ENCODE results near the gene ANKS1A.
A peak's percentile ranks its signal among the peaks of the same experiment; 100 is the strongest.
"Not testable (repeated sequence)": the region's sequence is repeated elsewhere in the genome, so short reads cannot be mapped to it uniquely, and the experiment has no call there.

ANKS1A gene

GRCh38 chr6:35092362-35093117 lies 203.5 kb downstream of the ANKS1A start:
- in situ Hi-C loops (cut with HindIII; ENCODE audit: low pct_unique_long_range_greater_than_20kb, low sequenced_read_pairs): no loop called here
- TF ChIP-seq JUND (IDR thresholded peaks at IDR 0.05; ENCODE audit: low read depth): no peak
- DNase-seq (ENCODE audit: low read depth in 1 of 2, low spot score in 1 of 2): no peak

GRCh38 chr6:35093118-35093445 lies 204.0 kb downstream of the ANKS1A start:
- in situ Hi-C loops (cut with HindIII; ENCODE audit: low pct_unique_long_range_greater_than_20kb, low sequenced_read_pairs): no loop called here
- no peak for DNase-seq (ENCODE audit: low read depth in 1 of 2, low spot score in 1 of 2)
- no peak for TF ChIP-seq JUND (IDR thresholded peaks at IDR 0.05; ENCODE audit: low read depth)

- DNase-seq (ENCODE audit: low read depth in 1 of 2, low spot score in 1 of 2): no peak
- TF ChIP-seq JUND (IDR thresholded peaks at IDR 0.05; ENCODE audit: low read depth): no peak
- in situ Hi-C loops (cut with HindIII; ENCODE audit: low pct_unique_long_range_greater_than_20kb, low sequenced_read_pairs): no loop called here
These were observed 204.7 kb downstream of the ANKS1A start for GRCh38 chr6:35093783-35094182.

GRCh38 chr6:35094183-35094582 lies 205.1 kb downstream of the ANKS1A start:
- TF ChIP-seq JUND (IDR thresholded peaks at IDR 0.05; ENCODE audit: low read depth): no peak
- no peak for DNase-seq (ENCODE audit: low read depth in 1 of 2, low spot score in 1 of 2)
- in situ Hi-C loops (cut with HindIII; ENCODE audit: low pct_unique_long_range_greater_than_20kb, low sequenced_read_pairs): no loop called here

- in situ Hi-C loops (cut with HindIII; ENCODE audit: low pct_unique_long_range_greater_than_20kb, low sequenced_read_pairs): no loop called here
- DNase-seq (ENCODE audit: low read depth in 1 of 2, low spot score in 1 of 2): peak in 1 of 2 experiments; percentile 11
- TF ChIP-seq JUND (IDR thresholded peaks at IDR 0.05; ENCODE audit: low read depth): no peak
These were observed 207.2 kb downstream of the ANKS1A start for GRCh38 chr6:35096129-35096862.

- in situ Hi-C loops (cut with HindIII; ENCODE audit: low pct_unique_long_range_greater_than_20kb, low sequenced_read_pairs): no loop called here
- TF ChIP-seq JUND (IDR thresholded peaks at IDR 0.05; ENCODE audit: low read depth): no peak
- DNase-seq (ENCODE audit: low read depth in 1 of 2, low spot score in 1 of 2): no peak
These were observed 210.1 kb downstream of the ANKS1A start for GRCh38 chr6:35099116-35099515.

GRCh38 chr6:35105078-35105477 lies 216.0 kb downstream of the ANKS1A start:
- in situ Hi-C loops (cut with HindIII; ENCODE audit: low pct_unique_long_range_greater_than_20kb, low sequenced_read_pairs): no loop called here
- DNase-seq (ENCODE audit: low read depth in 1 of 2, low spot score in 1 of 2): no peak
- TF ChIP-seq JUND (IDR thresholded peaks at IDR 0.05; ENCODE audit: low read depth): no peak

- in situ Hi-C loops (cut with HindIII; ENCODE audit: low pct_unique_long_range_greater_than_20kb, low sequenced_read_pairs); DNase-seq (ENCODE audit: low read depth in 1 of 2, low spot score in 1 of 2): not testable (repeated sequence)
These were observed 217.0 kb downstream of the ANKS1A start for GRCh38 chr6:35106061-35106460.

GRCh38 chr6:35107208-35107607 lies 218.2 kb downstream of the ANKS1A start:
- in situ Hi-C loops (cut with HindIII; ENCODE audit: low pct_unique_long_range_greater_than_20kb, low sequenced_read_pairs): not testable (repeated sequence)

GRCh38 chr6:35107761-35108160 lies 218.7 kb downstream of the ANKS1A start:
- DNase-seq (ENCODE audit: low read depth in 1 of 2, low spot score in 1 of 2); in situ Hi-C loops (cut with HindIII; ENCODE audit: low pct_unique_long_range_greater_than_20kb, low sequenced_read_pairs): not testable (repeated sequence)

More at GRCh38 chr6:35107208-35107607, 218.2 kb downstream of the ANKS1A start:
- DNase-seq (ENCODE audit: low read depth in 1 of 2, low spot score in 1 of 2): not testable (repeated sequence)

- no peak for DNase-seq (ENCODE audit: low read depth in 1 of 2, low spot score in 1 of 2)
- in situ Hi-C loops (cut with HindIII; ENCODE audit: low pct_unique_long_range_greater_than_20kb, low sequenced_read_pairs): no loop called here
- no peak for TF ChIP-seq JUND (IDR thresholded peaks at IDR 0.05; ENCODE audit: low read depth)
These were observed 219.3 kb downstream of the ANKS1A start for GRCh38 chr6:35108309-35108885.

GRCh38 chr6:35120746-35121145 lies 231.7 kb downstream of the ANKS1A start:
- no peak for DNase-seq (ENCODE audit: low read depth in 1 of 2, low spot score in 1 of 2)
- TF ChIP-seq JUND (IDR thresholded peaks at IDR 0.05; ENCODE audit: low read depth): no peak
- in situ Hi-C loops (cut with HindIII; ENCODE audit: low pct_unique_long_range_greater_than_20kb, low sequenced_read_pairs): no loop called here

- no peak for DNase-seq (ENCODE audit: low read depth in 1 of 2, low spot score in 1 of 2)
- TF ChIP-seq JUND (IDR thresholded peaks at IDR 0.05; ENCODE audit: low read depth): no peak
- in situ Hi-C loops (cut with HindIII; ENCODE audit: low pct_unique_long_range_greater_than_20kb, low sequenced_read_pairs): no loop called here
These were observed 235.3 kb downstream of the ANKS1A start for GRCh38 chr6:35124356-35124755.

All from T47D (cell line).